ENCODE results near the gene RPS26. TPM values are rescaled to one million over a fixed set of nuclear protein-coding genes. Genes with fewer than 3 reads are reported as not detected.
"Not testable (repeated sequence)": the region's sequence is repeated elsewhere in the genome, so short reads cannot be mapped to it uniquely, and the experiment has no call there.

RPS26 gene
- total RNA-seq = 90.9 and 107 TPM in 2 replicates

- DNase-seq (ENCODE audit: low read depth in 2 of 2) = peak; percentile 99
Measured at GRCh38 chr12:56041552-56042429, at the start of gene RPS26. Gene RPS26, plus strand, starts transcription at chr12:56041918. Its CDS starts 249 bp downstream, at chr12:56042167.

DNA sequence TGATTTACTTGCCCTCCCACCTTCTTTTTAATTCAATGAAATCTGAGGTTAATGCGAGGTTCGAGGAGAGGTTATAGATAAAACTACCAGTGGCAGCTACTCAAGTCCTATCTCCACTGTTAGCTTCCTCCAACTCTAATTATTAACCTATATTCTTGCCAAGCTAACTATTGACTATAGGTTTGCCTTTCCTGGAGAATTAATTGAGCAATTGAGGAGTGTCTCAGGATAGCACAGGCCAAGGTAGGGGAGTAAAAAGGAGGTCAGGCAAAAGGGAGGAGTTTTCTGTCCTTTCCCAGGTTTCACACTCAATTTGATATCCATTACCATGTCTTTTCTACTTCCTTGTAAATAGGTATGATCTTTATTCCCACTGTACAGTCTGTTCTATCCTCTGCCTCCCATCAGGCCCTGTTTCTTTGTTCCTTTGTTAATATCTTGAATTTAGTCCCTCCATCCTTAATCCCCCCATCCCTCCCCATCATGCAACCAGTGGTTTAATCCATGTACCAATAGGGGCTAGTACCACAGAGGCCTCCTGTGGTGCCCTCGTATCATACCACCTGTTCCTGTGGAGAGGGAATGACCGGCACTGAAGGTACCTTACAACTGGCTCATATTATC is 48.4 kb upstream of the RPS26 start:
- DNase-seq (ENCODE audit: low read depth in 2 of 2) = no peak

GRCh38 chr12:55995366-55995765 is 46.4 kb upstream of the RPS26 start:
- no peak for DNase-seq (ENCODE audit: low read depth in 2 of 2)

DNA sequence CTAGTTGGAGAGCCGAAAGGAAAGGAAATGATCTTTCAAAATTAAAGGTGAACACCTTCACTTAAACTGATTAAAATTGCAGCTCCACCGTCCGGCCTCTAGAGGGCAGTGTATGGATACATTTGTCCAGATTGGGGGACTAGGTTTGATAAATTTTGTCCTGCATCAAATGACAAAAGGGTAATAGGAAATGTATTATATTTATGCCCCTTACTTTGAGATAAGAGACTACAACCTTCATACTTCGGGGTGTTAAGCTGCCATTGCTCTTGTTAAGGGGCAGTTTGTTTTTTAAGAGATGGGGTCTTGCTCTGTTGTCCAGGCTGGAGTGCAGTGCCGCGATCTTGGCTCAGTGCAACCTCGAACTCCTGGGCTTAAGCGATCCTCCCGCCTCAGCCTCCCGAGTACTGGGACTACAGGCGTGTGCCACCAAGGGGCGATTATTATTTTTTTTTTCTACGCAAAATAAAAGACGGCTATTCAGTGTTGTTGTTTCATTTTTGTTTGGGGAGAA is 45.5 kb upstream of the RPS26 start:
- peak; percentile 65 to 76 for DNase-seq (ENCODE audit: low read depth in 2 of 2)

DNA sequence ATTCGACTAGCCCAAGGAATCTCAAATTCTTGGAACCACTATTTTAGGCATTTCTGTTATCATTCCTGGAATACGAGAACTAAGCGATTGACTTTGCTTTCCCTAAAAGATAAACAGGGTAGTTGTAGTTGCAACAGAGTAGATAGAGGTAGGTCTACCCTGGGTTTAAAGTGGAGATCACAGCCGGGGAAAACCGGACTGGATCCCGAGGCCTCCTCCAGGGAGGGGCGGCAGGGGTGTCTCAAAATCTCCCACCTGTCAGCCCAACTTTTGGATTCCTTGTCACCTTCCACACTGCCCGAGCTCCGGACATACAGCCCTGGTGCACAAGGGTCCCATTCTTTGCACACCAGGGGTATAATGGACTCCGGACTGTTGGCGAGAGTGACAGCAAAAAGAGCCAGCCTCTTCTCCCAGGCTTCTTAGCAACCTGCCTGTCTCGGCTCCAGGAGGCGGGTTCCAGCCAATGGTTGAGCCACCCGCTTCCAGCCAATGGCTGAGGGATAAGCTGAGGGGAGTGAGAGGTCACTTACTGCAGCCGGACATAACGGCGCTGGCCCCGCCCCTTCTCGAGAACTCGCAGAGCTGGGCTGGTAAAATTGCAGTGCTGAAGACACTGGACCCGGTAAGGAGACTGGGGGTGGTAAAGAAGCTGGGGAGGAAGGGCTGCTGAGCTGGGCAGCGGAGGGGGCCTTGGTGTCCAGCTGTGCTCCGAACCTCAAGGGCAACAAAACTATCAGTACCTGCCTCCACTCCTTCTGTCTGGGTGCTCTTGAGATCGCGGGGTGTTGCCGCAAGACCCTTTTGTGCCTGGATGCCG is 44.8 kb upstream of the RPS26 start, which contains the start of gene SUOX:
SUOX (plus strand) TSS at position 562 of the 820 bp plus-strand sequence. CDS start 4,946 bp downstream, outside the sequence.
- DNase-seq (ENCODE audit: low read depth in 2 of 2) = peak; percentile 89 to 98

GRCh38 chr12:55997535-55997859 is 44.2 kb upstream of the RPS26 start:
- DNase-seq (ENCODE audit: low read depth in 2 of 2) = no peak

DNA sequence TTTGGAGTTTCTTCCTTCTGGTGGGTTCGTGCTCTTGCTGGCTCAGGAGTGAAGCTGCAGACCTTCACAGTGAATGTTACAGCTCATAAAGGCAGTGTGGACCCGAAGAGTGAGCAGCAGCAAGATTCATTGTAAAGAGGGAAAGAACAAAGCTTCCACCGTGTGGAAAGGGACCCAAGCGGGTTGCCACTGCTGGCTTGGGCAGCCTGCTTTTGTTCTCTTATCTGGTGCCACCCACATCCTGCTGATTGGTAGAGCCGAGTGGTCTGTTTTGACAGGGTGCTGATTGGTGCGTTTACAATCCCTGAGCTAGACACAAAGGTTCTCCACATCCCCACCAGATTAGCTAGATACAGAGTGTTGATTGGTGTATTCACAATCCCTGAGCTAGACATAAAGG is 42.2 kb upstream of the RPS26 start:
- not testable (repeated sequence) for DNase-seq (ENCODE audit: low read depth in 2 of 2)

DNA sequence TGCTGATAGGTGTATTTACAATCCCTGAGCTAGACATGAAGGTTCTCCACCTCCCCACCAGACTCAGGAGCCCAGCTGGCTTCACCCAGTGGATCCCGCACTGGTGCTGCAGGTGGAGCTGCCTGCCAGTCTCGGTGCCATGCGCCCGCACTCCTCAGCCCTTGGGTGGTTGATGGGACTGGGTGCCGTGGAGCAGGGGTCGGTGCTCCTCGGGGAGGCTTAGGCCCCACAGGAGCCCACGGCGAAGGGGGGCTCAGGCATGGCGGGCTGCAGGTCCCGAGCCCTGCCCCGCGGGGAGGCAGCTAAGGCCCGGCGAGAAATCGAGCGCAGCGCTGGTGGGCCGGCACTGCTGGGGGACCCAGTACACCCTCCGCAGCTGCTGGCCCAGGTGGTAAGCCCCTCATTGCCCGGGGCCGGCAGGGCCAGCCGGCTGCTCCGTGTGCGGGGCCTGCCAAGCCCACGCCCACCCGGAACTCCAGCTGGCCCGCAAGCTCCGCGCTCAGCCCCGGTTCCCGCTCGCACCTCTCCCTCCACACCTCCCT is 41.6 kb upstream of the RPS26 start:
- DNase-seq (ENCODE audit: low read depth in 2 of 2) = not testable (repeated sequence)

- no peak for DNase-seq (ENCODE audit: low read depth in 2 of 2)
Measured at GRCh38 chr12:56001487-56002100, 40.1 kb upstream of the RPS26 start.

DNA sequence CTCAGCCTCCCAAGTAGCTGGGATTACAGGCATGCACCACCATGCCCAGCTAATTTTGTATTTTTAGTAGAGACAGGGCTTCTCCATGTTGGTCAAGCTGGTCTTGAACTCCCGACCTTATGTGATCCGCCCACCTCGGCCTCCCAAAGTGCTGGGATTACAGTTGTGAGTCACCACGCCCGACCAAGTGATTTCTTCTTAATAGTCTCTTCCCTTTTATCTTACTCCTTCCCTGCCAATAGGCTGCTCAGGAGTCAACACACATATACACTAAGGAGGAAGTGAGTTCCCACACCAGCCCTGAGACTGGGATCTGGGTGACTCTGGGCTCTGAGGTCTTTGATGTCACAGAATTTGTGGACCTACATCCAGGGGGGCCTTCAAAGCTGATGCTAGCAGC is 38.3 kb upstream of the RPS26 start:
- DNase-seq (ENCODE audit: low read depth in 2 of 2) = not testable (repeated sequence)

DNA sequence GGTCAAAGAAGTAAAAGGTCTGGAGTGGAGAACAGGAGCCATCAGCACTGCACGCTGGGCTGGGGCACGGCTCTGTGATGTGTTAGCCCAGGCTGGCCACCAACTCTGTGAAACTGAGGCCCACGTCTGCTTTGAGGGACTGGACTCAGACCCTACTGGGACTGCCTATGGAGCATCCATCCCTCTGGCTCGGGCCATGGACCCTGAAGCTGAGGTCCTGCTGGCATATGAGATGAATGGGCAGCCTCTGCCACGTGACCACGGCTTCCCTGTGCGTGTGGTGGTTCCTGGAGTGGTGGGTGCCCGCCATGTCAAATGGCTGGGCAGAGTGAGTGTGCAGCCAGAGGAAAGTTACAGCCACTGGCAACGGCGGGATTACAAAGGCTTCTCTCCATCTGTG is 37.5 kb upstream of the RPS26 start:
- DNase-seq (ENCODE audit: low read depth in 2 of 2) = no peak

GRCh38 chr12:56007564-56008559 is 33.9 kb upstream of the RPS26 start:
- DNase-seq (ENCODE audit: low read depth in 2 of 2) = peak in 1 of 2 donors; percentile 25

- no peak for DNase-seq (ENCODE audit: low read depth in 2 of 2)
Measured at GRCh38 chr12:56010111-56010570, 31.6 kb upstream of the RPS26 start.

- DNase-seq (ENCODE audit: low read depth in 2 of 2) = no peak
Measured at GRCh38 chr12:56011509-56012090, 30.1 kb upstream of the RPS26 start.

- DNase-seq (ENCODE audit: low read depth in 2 of 2) = no peak
Measured at GRCh38 chr12:56013482-56013881, 28.2 kb upstream of the RPS26 start.

GRCh38 chr12:56014205-56014604 is 27.5 kb upstream of the RPS26 start:
- peak in 1 of 2 donors; percentile 28 for DNase-seq (ENCODE audit: low read depth in 2 of 2)

DNA sequence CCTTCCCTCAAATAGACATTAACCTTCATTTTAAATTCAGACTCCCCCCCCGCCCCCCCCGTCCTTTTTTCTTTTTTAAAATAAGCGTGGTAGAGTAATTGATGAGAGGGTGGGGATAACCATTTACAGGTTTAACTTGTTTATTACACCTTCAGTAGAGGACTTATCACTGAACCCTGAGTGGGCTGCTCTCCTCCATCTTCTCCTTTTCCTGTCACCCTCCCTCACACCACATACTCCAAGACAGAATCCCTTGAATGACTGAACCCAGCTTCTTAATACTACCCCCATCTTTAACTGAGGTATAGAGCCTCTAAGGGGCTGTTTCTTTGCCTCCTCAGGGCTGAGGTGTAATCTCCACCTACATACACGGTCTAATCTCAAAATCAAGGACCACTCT is 24.5 kb upstream of the RPS26 start:
- DNase-seq (ENCODE audit: low read depth in 2 of 2) = no peak

DNA sequence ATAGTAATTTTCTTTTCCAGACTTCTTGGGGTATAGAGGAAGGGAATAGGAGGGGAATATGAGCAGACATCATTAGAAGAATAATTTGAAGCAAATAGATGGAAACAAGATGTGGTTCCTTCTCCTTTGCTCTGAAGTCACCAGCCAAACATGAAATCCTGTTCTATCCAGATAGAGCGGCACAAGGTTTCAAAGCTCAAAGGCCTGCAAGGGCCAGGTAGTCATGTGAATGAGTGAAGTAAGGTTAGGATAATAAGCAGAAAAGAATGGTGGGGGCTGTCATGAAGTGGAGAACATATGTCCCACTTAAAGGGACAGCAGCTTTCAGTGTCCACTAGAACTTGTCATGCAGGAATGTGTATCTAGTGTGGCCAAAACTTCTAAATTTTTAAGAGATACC is 23.4 kb upstream of the RPS26 start:
- no peak for DNase-seq (ENCODE audit: low read depth in 2 of 2)
